Subcutaneous adipose tissue (tissue), 4 donors: ENCODE data around the gene SPECC1L. TPM values are rescaled to one million over a fixed set of nuclear protein-coding genes. Genes with fewer than 3 reads are reported as not detected.

Experiments
- total RNA-seq, 4 donors: library from RNA; depleted of rRNA; stranded (reverse); fragments of >200 nt; gene quantifications; one replicate each; pipeline ENCODE4 v1.1.0, GENCODE V29; 2016
- TF ChIP-seq, protein P1 (sequence below): fragments of 450-650 bp; IDR thresholded peaks from one replicate; pipeline ENCODE4 v1.5.1; 2016; ENCODE audit warnings: low read depth, mild to moderate bottlenecking, control low read depth, antibody characterized with exemption, moderate library complexity

Gene SPECC1L
- total RNA-seq, 4 donors from 2014 or later, result 30.8 to 44.3 (median 38.4) TPM

DNA sequence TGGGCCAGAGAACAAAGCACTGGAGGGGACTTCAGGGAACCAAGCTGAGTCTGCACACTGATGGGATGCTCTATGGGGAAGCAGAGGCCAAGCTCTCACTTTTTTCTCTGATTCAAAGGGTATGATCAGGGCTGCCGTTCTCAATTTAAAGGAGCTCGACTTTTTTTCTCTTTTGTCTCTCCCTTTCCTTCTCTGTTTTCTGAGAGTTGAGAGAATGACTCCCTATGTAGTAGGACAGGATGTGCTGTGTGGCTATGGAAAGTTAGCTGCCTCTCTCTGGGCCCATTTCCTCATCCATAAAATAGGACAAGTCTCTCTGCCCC is 164.7 kb downstream of the SPECC1L start:
- TF ChIP-seq, protein P1, sequence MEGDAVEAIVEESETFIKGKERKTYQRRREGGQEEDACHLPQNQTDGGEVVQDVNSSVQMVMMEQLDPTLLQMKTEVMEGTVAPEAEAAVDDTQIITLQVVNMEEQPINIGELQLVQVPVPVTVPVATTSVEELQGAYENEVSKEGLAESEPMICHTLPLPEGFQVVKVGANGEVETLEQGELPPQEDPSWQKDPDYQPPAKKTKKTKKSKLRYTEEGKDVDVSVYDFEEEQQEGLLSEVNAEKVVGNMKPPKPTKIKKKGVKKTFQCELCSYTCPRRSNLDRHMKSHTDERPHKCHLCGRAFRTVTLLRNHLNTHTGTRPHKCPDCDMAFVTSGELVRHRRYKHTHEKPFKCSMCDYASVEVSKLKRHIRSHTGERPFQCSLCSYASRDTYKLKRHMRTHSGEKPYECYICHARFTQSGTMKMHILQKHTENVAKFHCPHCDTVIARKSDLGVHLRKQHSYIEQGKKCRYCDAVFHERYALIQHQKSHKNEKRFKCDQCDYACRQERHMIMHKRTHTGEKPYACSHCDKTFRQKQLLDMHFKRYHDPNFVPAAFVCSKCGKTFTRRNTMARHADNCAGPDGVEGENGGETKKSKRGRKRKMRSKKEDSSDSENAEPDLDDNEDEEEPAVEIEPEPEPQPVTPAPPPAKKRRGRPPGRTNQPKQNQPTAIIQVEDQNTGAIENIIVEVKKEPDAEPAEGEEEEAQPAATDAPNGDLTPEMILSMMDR, result no peak

- TF ChIP-seq, protein P1, result no peak
Observed at GRCh38 chr22:24435861-24436371, 165.3 kb downstream of the SPECC1L start.

- TF ChIP-seq, protein P1, result no peak
Observed at GRCh38 chr22:24436553-24436952, 165.9 kb downstream of the SPECC1L start.

DNA sequence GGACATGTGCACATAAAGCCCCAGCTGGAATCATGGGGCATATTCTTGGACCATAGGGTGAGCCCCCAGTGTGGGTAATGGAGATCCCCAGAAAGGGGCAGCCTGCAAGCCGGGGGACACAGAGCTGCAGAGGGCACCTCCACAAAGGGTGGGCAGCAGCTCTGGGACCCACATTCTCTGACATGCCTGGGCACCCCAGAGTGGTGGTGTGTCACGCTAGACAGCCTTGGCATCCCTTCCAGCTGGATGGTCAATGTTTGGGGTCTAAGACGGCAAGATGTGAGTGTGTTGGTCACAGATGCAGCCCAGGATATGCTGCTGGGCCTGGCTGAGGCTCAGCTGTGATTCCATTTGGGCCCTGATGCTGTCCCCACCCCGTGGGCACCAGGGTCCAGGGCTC is 166.5 kb downstream of the SPECC1L start:
- TF ChIP-seq, protein P1, result no peak

DNA sequence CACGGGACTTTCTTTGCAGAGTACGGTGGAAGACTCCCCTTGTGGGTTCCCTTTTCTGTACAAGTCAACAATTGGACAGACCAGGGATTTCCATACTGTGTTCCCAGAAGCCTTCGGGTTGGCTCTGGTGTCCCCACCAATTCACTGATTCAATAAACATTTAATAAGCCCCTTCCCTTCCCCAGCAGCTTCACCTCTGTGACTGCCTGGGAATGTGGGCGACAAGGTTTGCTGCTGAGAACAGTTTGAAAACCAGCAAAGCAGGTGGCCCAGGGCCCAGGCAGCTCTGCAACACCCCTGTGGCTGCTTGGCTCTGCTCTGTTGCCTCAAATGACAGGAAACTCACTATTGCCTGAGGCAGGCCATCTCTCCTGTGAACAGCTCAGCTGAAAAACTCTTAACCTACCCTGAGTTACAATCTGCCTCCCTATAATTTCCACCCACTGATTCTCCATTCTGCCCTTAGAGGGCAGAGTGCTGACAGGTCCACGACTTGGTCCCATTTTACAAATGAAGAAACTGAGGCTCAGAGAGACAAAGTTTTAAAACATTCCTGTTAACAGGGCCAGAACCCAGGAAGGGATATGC is 167.2 kb downstream of the SPECC1L start:
- TF ChIP-seq, protein P1, result no peak

GRCh38 chr22:24440270-24440717 is 169.7 kb downstream of the SPECC1L start:
- TF ChIP-seq, protein P1, result no peak

DNA sequence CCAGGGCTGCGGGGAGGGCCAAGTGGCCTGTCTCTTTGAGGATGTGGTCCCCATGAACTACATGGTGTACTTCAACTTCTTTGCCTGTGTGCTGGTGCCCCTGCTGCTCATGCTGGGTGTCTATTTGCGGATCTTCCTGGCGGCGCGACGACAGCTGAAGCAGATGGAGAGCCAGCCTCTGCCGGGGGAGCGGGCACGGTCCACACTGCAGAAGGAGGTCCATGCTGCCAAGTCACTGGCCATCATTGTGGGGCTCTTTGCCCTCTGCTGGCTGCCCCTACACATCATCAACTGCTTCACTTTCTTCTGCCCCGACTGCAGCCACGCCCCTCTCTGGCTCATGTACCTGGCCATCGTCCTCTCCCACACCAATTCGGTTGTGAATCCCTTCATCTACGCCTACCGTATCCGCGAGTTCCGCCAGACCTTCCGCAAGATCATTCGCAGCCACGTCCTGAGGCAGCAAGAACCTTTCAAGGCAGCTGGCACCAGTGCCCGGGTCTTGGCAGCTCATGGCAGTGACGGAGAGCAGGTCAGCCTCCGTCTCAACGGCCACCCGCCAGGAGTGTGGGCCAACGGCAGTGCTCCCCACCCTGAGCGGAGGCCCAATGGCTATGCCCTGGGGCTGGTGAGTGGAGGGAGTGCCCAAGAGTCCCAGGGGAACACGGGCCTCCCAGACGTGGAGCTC is 170.2 kb downstream of the SPECC1L start:
- TF ChIP-seq, protein P1, result no peak
